ENCODE measurements around the gene RCHY1. TPM values are rescaled to one million over a fixed set of nuclear protein-coding genes. Genes with fewer than 3 reads are reported as not detected.

RCHY1 gene
- total RNA-seq, 1 donor from 2014 or later, result 20.3 TPM

DNA sequence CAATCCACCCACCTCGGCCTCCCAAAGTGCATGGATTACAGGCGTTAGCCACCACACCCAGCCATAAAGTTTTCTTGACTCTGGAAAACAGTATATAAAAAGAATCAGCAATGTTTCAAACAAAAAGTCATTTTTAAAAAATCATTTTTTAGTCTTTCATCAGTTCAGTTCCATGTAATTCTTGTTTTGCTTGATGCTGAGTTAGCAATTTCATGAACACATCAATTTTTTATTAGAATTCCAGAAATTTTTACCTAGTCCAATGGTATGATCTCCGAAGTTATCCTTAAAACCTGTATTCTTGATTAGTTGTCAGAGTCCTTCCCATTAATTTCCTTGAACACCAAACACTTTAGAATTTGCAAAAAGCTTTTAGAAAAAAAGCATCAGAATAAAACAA lies 56.8 kb downstream of the RCHY1 start:
- Histone ChIP-seq H3K36me3 (ENCODE audit: control insufficient read depth, insufficient read depth, low read length) (no peaks in the 10 kb centered on the region), H3K4me3 (ENCODE audit: low read depth, low read length) (no peak overlapping the region), H3K27me3 (ENCODE audit: control insufficient read depth, insufficient read depth, low read length) (no peaks in the 10 kb centered on the region)
- TF ChIP-seq, protein P1, sequence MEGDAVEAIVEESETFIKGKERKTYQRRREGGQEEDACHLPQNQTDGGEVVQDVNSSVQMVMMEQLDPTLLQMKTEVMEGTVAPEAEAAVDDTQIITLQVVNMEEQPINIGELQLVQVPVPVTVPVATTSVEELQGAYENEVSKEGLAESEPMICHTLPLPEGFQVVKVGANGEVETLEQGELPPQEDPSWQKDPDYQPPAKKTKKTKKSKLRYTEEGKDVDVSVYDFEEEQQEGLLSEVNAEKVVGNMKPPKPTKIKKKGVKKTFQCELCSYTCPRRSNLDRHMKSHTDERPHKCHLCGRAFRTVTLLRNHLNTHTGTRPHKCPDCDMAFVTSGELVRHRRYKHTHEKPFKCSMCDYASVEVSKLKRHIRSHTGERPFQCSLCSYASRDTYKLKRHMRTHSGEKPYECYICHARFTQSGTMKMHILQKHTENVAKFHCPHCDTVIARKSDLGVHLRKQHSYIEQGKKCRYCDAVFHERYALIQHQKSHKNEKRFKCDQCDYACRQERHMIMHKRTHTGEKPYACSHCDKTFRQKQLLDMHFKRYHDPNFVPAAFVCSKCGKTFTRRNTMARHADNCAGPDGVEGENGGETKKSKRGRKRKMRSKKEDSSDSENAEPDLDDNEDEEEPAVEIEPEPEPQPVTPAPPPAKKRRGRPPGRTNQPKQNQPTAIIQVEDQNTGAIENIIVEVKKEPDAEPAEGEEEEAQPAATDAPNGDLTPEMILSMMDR (IDR thresholded peaks at IDR 0.05; ENCODE audit: insufficient read depth, low read length, poor library complexity, severe bottlenecking), result no peak
- DNase-seq (ENCODE audit: low read depth), result no peak

DNA sequence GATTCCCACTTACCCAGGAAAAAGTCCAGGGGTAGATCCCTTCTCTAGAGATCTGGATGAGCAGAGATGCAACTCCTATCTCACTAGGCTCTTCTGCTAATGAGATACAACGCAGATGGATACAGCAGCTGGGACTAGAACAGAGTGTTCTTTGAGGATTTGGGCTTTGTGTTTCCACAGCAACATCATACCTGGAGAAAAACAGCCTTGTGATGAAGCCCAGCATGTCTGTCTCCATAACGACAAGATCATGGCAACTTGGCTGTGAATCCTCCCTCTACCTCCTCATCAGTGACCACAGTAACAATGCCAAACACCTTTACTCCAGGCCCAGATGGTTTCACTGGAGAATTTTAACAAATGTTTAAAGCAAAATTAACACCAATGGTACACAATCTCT lies 80.1 kb downstream of the RCHY1 start:
- H3K27me3 ChIP-seq (ENCODE audit: control insufficient read depth, insufficient read depth, low read length), result no peaks in the 10 kb centered on the region
- H3K36me3 ChIP-seq (ENCODE audit: control insufficient read depth, insufficient read depth, low read length), result no peaks in the 10 kb centered on the region
- no peak for DNase-seq (ENCODE audit: low read depth)
- H3K4me3 ChIP-seq (ENCODE audit: low read depth, low read length), result no peak overlapping the region
- TF ChIP-seq, protein P1 (IDR thresholded peaks at IDR 0.05; ENCODE audit: insufficient read depth, low read length, poor library complexity, severe bottlenecking), result no peak

DNA sequence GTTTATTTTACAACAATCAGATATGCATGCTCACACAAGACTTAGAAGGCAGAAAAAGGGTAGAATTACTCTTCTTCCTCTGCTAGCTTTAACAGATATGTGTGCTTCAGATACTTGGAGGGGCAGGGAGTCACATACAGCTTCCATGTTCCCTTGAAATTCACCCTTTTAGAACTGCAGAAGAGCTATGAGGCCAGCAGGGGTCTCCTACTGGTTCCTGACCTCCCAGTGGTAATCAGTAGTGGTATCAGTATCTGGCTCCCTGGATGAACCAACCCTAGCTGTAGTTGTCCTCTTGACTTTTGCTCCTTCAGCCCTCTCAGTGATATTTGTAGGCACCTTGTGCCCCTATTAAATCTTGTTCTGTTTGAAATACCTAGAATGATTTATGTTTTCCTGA lies 81.5 kb downstream of the RCHY1 start:
- Histone ChIP-seq H3K4me3 (ENCODE audit: low read depth, low read length) (no peak overlapping the region), H3K36me3 (ENCODE audit: control insufficient read depth, insufficient read depth, low read length) (no peaks in the 10 kb centered on the region), H3K27me3 (ENCODE audit: control insufficient read depth, insufficient read depth, low read length) (no peaks in the 10 kb centered on the region)
- TF ChIP-seq, protein P1 (IDR thresholded peaks at IDR 0.05; ENCODE audit: insufficient read depth, low read length, poor library complexity, severe bottlenecking), result peak; percentile 50
- no peak for DNase-seq (ENCODE audit: low read depth)

DNA sequence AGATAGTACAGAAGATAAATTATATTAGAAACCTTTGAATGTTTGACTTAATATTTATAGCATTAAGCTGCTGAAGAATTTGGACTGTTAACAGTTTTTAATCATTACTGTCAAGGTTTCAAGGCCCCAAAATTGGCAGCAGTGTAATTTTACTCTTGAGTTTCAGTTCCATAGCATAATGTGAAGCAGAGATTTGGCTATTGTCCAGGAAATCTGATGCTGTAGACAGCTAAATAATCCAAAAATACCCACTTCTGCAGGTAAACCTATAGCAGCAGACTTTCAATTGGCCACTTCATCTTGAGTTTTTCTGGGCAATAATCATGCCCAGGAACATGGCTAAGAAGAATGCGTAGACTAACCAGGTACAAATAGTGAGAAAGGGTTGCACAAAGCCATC lies 85.0 kb downstream of the RCHY1 start:
- DNase-seq (ENCODE audit: low read depth), result no peak
- H3K36me3 ChIP-seq (ENCODE audit: control insufficient read depth, insufficient read depth, low read length), result no peaks in the 10 kb centered on the region
- H3K4me3 ChIP-seq (ENCODE audit: low read depth, low read length), result no peak overlapping the region
- H3K27me3 ChIP-seq (ENCODE audit: control insufficient read depth, insufficient read depth, low read length), result no peaks in the 10 kb centered on the region
- TF ChIP-seq, protein P1 (IDR thresholded peaks at IDR 0.05; ENCODE audit: insufficient read depth, low read length, poor library complexity, severe bottlenecking), result no peak

Other genes starting within 250 kb of the RCHY1 start
- gene THAP6, start 70 bp upstream of the RCHY1 start, total RNA-seq, result 12.4 and 16.0 TPM in 2 replicates
- 0.41 and 0.63 TPM in 2 replicates for gene ODAPH, start 41.7 kb upstream of the RCHY1 start, total RNA-seq
- 3.9 and 4.1 TPM in 2 replicates for gene CDKL2, start 116.1 kb upstream of the RCHY1 start, total RNA-seq
- 127 and 135 TPM in 2 replicates for gene G3BP2, start 159.0 kb upstream of the RCHY1 start, total RNA-seq
- gene USO1, start 210.2 kb upstream of the RCHY1 start, total RNA-seq, result 58.1 and 62.4 TPM in 2 replicates

Measured in kidney epithelial cell (primary cell).